Thyroid gland (tissue), 4 donors: ENCODE results near the gene GTF2A1. TPM values are rescaled to one million over a fixed set of nuclear protein-coding genes. Genes with fewer than 3 reads are reported as not detected.

Experiments used
- DNase-seq, 2 donors: peaks; one replicate each; pipeline ENCODE4 v3.0.0-alpha.2; 2019
- H3K27ac ChIP-seq, 3 donors: fragments of 200-600 bp; sonication (generic); 1 replicate in 2 of 3; 2 replicates in 1 of 3; pipeline ENCODE4 v1.5.1; 2016 to 2019; ENCODE audit warnings: mild to moderate bottlenecking in 1 of 3, moderate library complexity in 1 of 3
- H3K27me3 ChIP-seq: fragments of 200-600 bp; sonication (generic); one replicate; pipeline ENCODE4 v1.5.1; 2019
- H3K36me3 ChIP-seq, 2 donors: fragments of 200-600 bp; sonication (generic); one replicate each; pipeline ENCODE4 v1.5.1; 2016 to 2019
- H3K4me1 ChIP-seq, 2 donors: fragments of 200-600 bp; sonication (generic); one replicate each; pipeline ENCODE4 v1.5.1; 2017 to 2019
- H3K4me3 ChIP-seq, 3 donors: fragments of 200-600 bp; sonication (generic); replicated peaks in 1 of 3; 1 replicate in 2 of 3; 2 replicates in 1 of 3; pipeline ENCODE4 v1.5.1; 2016; ENCODE audit warnings: mild to moderate bottlenecking in 1 of 3
- H3K9me3 ChIP-seq: fragments of 200-600 bp; sonication (generic); one replicate; pipeline ENCODE4 v1.5.1; 2017
- POLR2A ChIP-seq, 2 donors: fragments of 450-650 bp; IDR thresholded peaks; one replicate each; pipeline ENCODE4 v1.6.1; 2017; ENCODE audit warnings: antibody characterized with exemption in 2 of 2, mild to moderate bottlenecking in 2 of 2, moderate library complexity in 1 of 2
- WGBS, 2 donors: methylation state at CpG; one replicate each; pipeline ENCODE4 v1.1.5; 2017; 5-methylcytosine and 5-hydroxymethylcytosine counted together
- intact Hi-C: fragments of 100-400 bp; cut with DNase I; formaldehyde crosslinking; loops from one replicate; pipeline ENCODE4 v1.15.1; 2023
- total RNA-seq, 4 donors: library from RNA; depleted of rRNA; stranded (reverse); fragments of >200 nt; gene quantifications; one replicate each; pipeline ENCODE4 v1.2.3, GENCODE V29; 2016
- TF ChIP-seq, protein P1 (sequence below), 6 experiments: fragments of 200-600 bp in 3 of 6; fragments of 450-650 bp in 3 of 6; sonication (generic) in 3 of 6; IDR thresholded peaks; one replicate each; pipeline ENCODE4 v1.5.1; 2016 to 2019; ENCODE audit warnings: antibody characterized with exemption in 6 of 6, mild to moderate bottlenecking in 2 of 6, inconsistent platforms in 1 of 6, moderate library complexity in 1 of 6

The GTF2A1 gene
- total RNA-seq, 4 donors from 2014 or later, result 31.4 to 51.7 (median 39.7) TPM

DNA sequence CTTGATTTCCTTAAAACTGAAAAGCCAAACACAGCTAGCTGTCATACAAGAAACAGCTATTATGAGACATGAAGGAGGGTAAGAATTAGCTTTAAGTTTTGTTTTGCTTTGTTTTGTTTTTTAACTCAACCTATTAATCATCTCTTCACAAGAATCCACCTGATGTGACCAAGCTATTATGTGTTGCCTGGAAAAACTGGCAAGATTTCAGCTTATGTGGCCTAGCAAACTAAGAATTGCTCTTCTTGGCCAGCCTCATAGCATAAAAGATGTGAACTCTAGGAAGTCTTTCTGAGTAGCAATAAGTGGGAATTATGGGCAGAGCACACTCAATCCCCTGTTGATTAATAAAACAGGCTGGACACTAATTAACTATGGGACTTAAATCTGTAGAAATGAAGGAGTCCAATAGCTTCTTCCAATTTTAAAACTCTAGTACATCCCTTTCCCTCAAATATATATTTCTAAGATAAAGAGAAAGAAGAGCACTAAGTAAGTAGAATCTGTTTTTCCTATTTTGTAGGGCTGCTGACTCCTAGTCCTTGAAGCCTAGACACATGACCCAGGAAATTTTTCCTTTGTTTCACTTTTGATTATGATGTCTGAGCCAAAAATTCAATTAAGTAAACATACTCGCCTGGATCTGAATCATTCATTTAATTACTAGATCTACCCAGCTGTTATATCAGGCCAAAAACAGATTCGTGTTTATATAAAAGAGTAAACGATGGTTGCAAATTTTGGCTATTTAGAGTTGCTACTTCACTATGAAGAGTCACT is 75.7 kb downstream of the GTF2A1 start:
- 42 to 44% methylated on average over 3 of the region's 3 CpGs for WGBS, 2 donors
- Histone ChIP-seq H3K4me3 (no peak overlapping the region), H3K27me3 (no peaks in the 10 kb centered on the region), H3K9me3 (no peaks in the 10 kb centered on the region), H3K4me1 (peaks cover 11 to 24% of the 10 kb centered on the region in 2 donors), H3K36me3 (peaks cover 9 to 11% of the 10 kb centered on the region in 2 donors), H3K27ac (peak overlapping the region; percentile 42 to 64 (median 64))
- TF ChIP-seq, protein P1, sequence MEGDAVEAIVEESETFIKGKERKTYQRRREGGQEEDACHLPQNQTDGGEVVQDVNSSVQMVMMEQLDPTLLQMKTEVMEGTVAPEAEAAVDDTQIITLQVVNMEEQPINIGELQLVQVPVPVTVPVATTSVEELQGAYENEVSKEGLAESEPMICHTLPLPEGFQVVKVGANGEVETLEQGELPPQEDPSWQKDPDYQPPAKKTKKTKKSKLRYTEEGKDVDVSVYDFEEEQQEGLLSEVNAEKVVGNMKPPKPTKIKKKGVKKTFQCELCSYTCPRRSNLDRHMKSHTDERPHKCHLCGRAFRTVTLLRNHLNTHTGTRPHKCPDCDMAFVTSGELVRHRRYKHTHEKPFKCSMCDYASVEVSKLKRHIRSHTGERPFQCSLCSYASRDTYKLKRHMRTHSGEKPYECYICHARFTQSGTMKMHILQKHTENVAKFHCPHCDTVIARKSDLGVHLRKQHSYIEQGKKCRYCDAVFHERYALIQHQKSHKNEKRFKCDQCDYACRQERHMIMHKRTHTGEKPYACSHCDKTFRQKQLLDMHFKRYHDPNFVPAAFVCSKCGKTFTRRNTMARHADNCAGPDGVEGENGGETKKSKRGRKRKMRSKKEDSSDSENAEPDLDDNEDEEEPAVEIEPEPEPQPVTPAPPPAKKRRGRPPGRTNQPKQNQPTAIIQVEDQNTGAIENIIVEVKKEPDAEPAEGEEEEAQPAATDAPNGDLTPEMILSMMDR (IDR thresholded peaks at IDR 0.05), result no peak
- TF ChIP-seq POLR2A (IDR thresholded peaks at IDR 0.05), result no peak
- DNase-seq, result no peak
- intact Hi-C loops, result loop anchor here (5.0 kb wide), 1 partner anchor 48 kb away; no protein-coding TSS in a partner anchor

DNA sequence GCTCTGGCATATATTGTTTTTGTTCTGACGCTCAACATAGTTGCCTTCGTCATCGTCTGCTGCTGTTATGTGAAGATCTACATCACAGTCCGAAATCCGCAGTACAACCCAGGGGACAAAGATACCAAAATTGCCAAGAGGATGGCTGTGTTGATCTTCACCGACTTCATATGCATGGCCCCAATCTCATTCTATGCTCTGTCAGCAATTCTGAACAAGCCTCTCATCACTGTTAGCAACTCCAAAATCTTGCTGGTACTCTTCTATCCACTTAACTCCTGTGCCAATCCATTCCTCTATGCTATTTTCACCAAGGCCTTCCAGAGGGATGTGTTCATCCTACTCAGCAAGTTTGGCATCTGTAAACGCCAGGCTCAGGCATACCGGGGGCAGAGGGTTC is 77.0 kb downstream of the GTF2A1 start:
- 98 to 100% methylated on average over 8 of the region's 8 CpGs for WGBS, 2 donors
- peaks cover 9 to 11% of the 10 kb centered on the region in 2 donors for H3K36me3 ChIP-seq
- no peaks in the 10 kb centered on the region for H3K27me3 ChIP-seq
- intact Hi-C loops, result loop anchor here (5.0 kb wide), 1 partner anchor 46 kb away; no protein-coding TSS in a partner anchor
- H3K4me1 ChIP-seq, result peaks cover 11 to 24% of the 10 kb centered on the region in 2 donors
- H3K4me3 ChIP-seq, result no peak overlapping the region
- DNase-seq, result no peak
- TF ChIP-seq POLR2A (IDR thresholded peaks at IDR 0.05), result no peak
- TF ChIP-seq, protein P1 (IDR thresholded peaks at IDR 0.05), result no peak
- no peaks in the 10 kb centered on the region for H3K9me3 ChIP-seq
- peak overlapping the region in 2 of 3 donors; percentile 11 to 42 for H3K27ac ChIP-seq

DNA sequence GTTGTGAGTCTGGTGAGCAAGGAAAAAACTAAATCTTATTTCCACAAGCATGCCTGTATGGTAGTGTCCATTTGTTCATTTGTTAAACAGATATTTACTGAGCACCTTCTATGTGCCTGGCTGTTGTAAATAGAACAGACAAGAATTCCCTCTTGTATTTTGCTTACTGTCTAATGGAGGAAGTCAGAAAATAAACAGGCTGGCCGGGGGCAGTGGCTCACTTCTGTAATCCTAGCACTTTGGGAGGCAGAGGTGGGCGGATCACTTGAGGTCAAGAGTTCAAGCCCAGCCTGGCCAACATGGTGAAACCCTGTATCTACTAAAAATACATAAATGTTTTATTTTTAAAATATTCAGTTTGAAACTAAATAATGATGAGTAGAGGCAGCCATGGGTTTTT is 79.3 kb downstream of the GTF2A1 start:
- Histone ChIP-seq H3K36me3 (peaks cover 9 to 11% of the 10 kb centered on the region in 2 donors), H3K9me3 (no peaks in the 10 kb centered on the region), H3K27me3 (no peaks in the 10 kb centered on the region), H3K4me3 (no peak overlapping the region), H3K27ac (no peak overlapping the region), H3K4me1 (peaks cover 11 to 20% of the 10 kb centered on the region in 2 donors)
- DNase-seq, result no peak
- TF ChIP-seq POLR2A (IDR thresholded peaks at IDR 0.05), result no peak
- TF ChIP-seq, protein P1 (IDR thresholded peaks at IDR 0.05), result no peak
- WGBS, 2 donors, result 79 to 82% methylated on average over 2 of the region's 2 CpGs
- intact Hi-C loops, result loop anchor here (5.0 kb wide), 1 partner anchor 44 kb away; no protein-coding TSS in a partner anchor

DNA sequence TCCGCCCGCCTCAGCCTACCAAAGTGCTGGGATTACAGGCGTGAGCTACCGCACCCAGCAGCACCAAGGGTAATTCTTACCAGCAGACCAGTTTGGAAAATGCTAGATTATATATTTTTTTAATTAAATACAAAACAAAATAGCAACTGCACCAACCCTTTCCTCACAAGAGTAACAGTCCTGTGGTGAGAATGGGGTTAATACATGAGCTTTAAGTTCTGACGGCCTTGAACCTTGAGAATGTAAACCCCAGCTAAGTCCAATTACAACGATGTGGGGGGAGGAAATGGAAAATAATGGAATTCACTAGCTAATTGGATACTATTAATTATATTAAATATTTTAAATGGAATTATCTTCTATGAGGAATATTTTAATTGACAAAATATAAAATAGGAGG is 82.3 kb downstream of the GTF2A1 start:
- no peak overlapping the region for H3K27ac ChIP-seq
- H3K27me3 ChIP-seq, result no peaks in the 10 kb centered on the region
- no peaks in the 10 kb centered on the region for H3K4me1 ChIP-seq
- DNase-seq, result no peak
- 95 to 98% methylated on average over 6 of the region's 6 CpGs for WGBS, 2 donors
- H3K9me3 ChIP-seq, result no peaks in the 10 kb centered on the region
- intact Hi-C loops, result no loop called here
- H3K36me3 ChIP-seq, result peaks cover 6 to 9% of the 10 kb centered on the region in 2 donors
- TF ChIP-seq, protein P1 (IDR thresholded peaks at IDR 0.05), result no peak
- no peak for TF ChIP-seq POLR2A (IDR thresholded peaks at IDR 0.05)
- no peak overlapping the region for H3K4me3 ChIP-seq

DNA sequence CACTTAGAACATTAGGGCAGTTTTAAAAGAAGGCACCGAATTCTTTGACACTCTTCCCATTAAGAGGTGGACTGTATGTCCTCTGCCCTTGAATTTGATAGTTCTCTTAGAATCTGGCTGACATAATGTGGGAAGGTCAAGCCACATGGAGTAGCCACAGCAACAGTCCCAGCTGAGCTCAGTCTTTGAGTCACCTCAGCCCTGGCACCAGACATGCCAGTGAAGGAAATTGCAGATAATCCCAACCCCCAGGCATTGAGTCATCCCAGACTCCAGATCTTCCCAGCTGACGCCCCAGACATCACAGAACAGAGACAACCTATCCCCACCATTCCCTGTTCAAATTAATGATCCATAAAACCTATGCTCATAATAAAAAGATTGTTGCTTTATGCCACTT is 83.4 kb downstream of the GTF2A1 start:
- peaks cover 0 to under 1% of the 10 kb centered on the region in 2 donors for H3K4me1 ChIP-seq
- no peaks in the 10 kb centered on the region for H3K9me3 ChIP-seq
- no peaks in the 10 kb centered on the region for H3K36me3 ChIP-seq
- TF ChIP-seq, protein P1 (IDR thresholded peaks at IDR 0.05), result no peak
- TF ChIP-seq POLR2A (IDR thresholded peaks at IDR 0.05), result no peak
- no peaks in the 10 kb centered on the region for H3K27me3 ChIP-seq
- no peak overlapping the region for H3K4me3 ChIP-seq
- intact Hi-C loops, result no loop called here
- WGBS, 2 donors, result 86% methylated on average over 2 of the region's 2 CpGs
- no peak for DNase-seq
- no peak overlapping the region for H3K27ac ChIP-seq
